Upper lobe of left lung (tissue), 4 donors: ENCODE results near the gene DCTN2.

ENCODE experiments used
- POLR2A ChIP-seq, 4 donors: fragments of 450-650 bp; IDR thresholded peaks; one replicate each; pipeline ENCODE4 v1.5.1; 2016 to 2017; ENCODE audit warnings: antibody characterized with exemption in 4 of 4, mild to moderate bottlenecking in 2 of 4
- POLR2AphosphoS5 ChIP-seq, 2 donors: sonication (generic); formaldehyde crosslinking; IDR thresholded peaks; one replicate each; pipeline ENCODE4 v1.5.1; 2017; ENCODE audit warnings: antibody characterized with exemption in 2 of 2
- TF ChIP-seq, protein P1 (sequence below), 6 experiments: fragments of 450-650 bp in 4 of 6; fragments of 200-600 bp in 2 of 6; sonication (generic) in 2 of 6; IDR thresholded peaks; one replicate each; pipeline ENCODE4 v1.5.1; 2016 to 2019; ENCODE audit warnings: antibody characterized with exemption in 6 of 6

- TF ChIP-seq, protein P1, sequence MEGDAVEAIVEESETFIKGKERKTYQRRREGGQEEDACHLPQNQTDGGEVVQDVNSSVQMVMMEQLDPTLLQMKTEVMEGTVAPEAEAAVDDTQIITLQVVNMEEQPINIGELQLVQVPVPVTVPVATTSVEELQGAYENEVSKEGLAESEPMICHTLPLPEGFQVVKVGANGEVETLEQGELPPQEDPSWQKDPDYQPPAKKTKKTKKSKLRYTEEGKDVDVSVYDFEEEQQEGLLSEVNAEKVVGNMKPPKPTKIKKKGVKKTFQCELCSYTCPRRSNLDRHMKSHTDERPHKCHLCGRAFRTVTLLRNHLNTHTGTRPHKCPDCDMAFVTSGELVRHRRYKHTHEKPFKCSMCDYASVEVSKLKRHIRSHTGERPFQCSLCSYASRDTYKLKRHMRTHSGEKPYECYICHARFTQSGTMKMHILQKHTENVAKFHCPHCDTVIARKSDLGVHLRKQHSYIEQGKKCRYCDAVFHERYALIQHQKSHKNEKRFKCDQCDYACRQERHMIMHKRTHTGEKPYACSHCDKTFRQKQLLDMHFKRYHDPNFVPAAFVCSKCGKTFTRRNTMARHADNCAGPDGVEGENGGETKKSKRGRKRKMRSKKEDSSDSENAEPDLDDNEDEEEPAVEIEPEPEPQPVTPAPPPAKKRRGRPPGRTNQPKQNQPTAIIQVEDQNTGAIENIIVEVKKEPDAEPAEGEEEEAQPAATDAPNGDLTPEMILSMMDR (IDR thresholded peaks at IDR 0.05), result peak in 2 of 6 experiments; percentile 7 to 10
- TF ChIP-seq POLR2A (IDR thresholded peaks at IDR 0.05) (peak in 2 of 4 donors; percentile 72), POLR2AphosphoS5 (IDR thresholded peaks at IDR 0.05) (peak; percentile 20 to 74)
Measured at GRCh38 chr12:57590864-57591781, 44.1 kb upstream of the DCTN2 start, which contains the start of gene PIP4K2C.
